Ishikawa (cell line): ENCODE measurements around the gene INCENP.

Source experiments
- EGR1 ChIP-seq: IDR thresholded peaks from 2 replicates; pipeline ENCODE4 v1.6.1; 2012
- FOXM1 ChIP-seq: IDR thresholded peaks from 2 replicates; pipeline ENCODE4 v1.6.1; 2012; ENCODE audit warnings: low read depth, borderline replicate concordance

DNA sequence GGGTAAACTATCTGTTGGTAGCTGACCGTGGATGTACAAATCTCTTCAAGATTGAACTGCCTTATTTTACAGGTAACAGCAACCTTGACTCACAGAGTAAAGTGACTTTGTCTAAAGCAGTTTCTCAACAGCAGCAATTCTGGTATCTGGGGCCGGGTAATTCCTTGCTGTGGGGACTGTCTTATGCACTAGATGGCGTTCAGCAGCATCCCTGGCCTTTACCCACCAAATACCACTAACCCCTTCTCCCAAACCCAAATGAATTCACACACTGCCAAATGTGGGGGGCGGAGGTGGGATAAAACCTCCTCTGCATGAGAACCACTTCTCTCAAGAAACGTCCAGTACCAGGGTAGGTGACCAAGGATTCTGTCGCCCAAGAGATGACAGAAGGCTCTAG, 1.7 kb upstream of the INCENP start:
- TF ChIP-seq EGR1 (no peak), FOXM1 (no peak)
